Keratinocyte (primary cell): ENCODE measurements around the gene CCDC171. TPM values are rescaled to one million over a fixed set of nuclear protein-coding genes. Genes with fewer than 3 reads are reported as not detected.

Experiments
- DNase-seq: peaks from one replicate; pipeline ENCODE4 v3.0.0-alpha.2; 2011; ENCODE audit warnings: low read depth, missing footprints, low spot score
- FAIRE-seq: peaks from 2 replicates; lab custom pipeline; 2011; peaks lifted over from hg19 to GRCh38; lab: Jason Lieb, UNC
- H2AFZ ChIP-seq: 2 replicates; pipeline ENCODE4 v1.6.0; 2012; ENCODE audit warnings: low read length, control low read depth, inconsistent platforms; ENCODE audit not compliant: control insufficient read depth
- H3K27ac ChIP-seq: 2 replicates; pipeline ENCODE4 v1.5.1; 2011; ENCODE audit warnings: low read length; ENCODE audit not compliant: control insufficient read depth, insufficient read depth
- H3K27me3 ChIP-seq: 3 replicates; pipeline ENCODE4 v1.6.0; 2011; ENCODE audit warnings: low read length; ENCODE audit not compliant: control insufficient read depth, insufficient read depth; ENCODE audit errors: extremely low read depth
- H3K36me3 ChIP-seq, 2 experiments: 2 replicates in 1 of 2; 3 replicates in 1 of 2; pipeline ENCODE4 v1.5.1; 2011; ENCODE audit warnings: low read length in 2 of 2, mild to moderate bottlenecking in 1 of 2; ENCODE audit not compliant: control insufficient read depth in 2 of 2, insufficient read depth in 2 of 2; ENCODE audit errors: extremely low read depth in 1 of 2
- H3K4me1 ChIP-seq: 3 replicates; pipeline ENCODE4 v1.5.1; 2011; ENCODE audit warnings: low read length; ENCODE audit not compliant: control insufficient read depth, insufficient read depth; ENCODE audit errors: extremely low read depth
- H3K4me2 ChIP-seq: 3 replicates; pipeline ENCODE4 v1.6.0; 2011; ENCODE audit warnings: low read depth, low read length; ENCODE audit not compliant: control insufficient read depth, insufficient read depth; ENCODE audit errors: extremely low read depth
- H3K4me3 ChIP-seq, 3 experiments: fragments of 200-600 bp in 1 of 3; sonication (generic) in 1 of 3; 2 replicates in 2 of 3; 3 replicates in 1 of 3; pipeline ENCODE4 v1.5.1; 2011 to 2016; ENCODE audit warnings: low read length in 3 of 3, mild to moderate bottlenecking in 3 of 3, control low read depth in 2 of 3, inconsistent platforms in 1 of 3, low read depth in 1 of 3, mixed read lengths in 1 of 3, mixed run types in 1 of 3, moderate library complexity in 1 of 3; ENCODE audit not compliant: control insufficient read depth in 2 of 3, insufficient read depth in 2 of 3; ENCODE audit errors: extremely low read depth in 1 of 3
- H3K79me2 ChIP-seq: 2 replicates; pipeline ENCODE4 v1.6.0; 2012; ENCODE audit warnings: low read length; ENCODE audit not compliant: control insufficient read depth, insufficient read depth
- H3K9ac ChIP-seq: 3 replicates; pipeline ENCODE4 v1.6.0; 2011; ENCODE audit warnings: low read length; ENCODE audit not compliant: control insufficient read depth, insufficient read depth; ENCODE audit errors: extremely low read depth
- H3K9me1 ChIP-seq: 3 replicates; pipeline ENCODE4 v1.6.0; 2011; ENCODE audit warnings: low read length; ENCODE audit not compliant: control insufficient read depth, insufficient read depth; ENCODE audit errors: extremely low read depth
- H3K9me3 ChIP-seq: 2 replicates; pipeline ENCODE4 v1.5.1; 2012; ENCODE audit warnings: low read depth, low read length; ENCODE audit not compliant: control insufficient read depth
- H4K20me1 ChIP-seq: 3 replicates; pipeline ENCODE4 v1.6.0; 2011; ENCODE audit warnings: low read length; ENCODE audit not compliant: control insufficient read depth, insufficient read depth; ENCODE audit errors: extremely low read depth
- EZH2 ChIP-seq: IDR thresholded peaks from one replicate; pipeline ENCODE4 v1.6.1; 2012; ENCODE audit warnings: inconsistent platforms, mild to moderate bottlenecking, low read length, moderate library complexity
- dilution Hi-C: fragments of 300-500 bp; cut with MboI; formaldehyde crosslinking; loops from one replicate; pipeline ENCODE4 v1.7.0; 2020; ENCODE audit warnings: low sequenced_read_pairs; ENCODE audit not compliant: extremely low pct_ligation_motif_present
- polyA plus RNA-seq, 5 experiments: library from polyadenylated mRNA; depleted of rRNA in 3 of 5; stranded (reverse) in 3 of 5; stranded (forward) in 1 of 5; unstranded in 1 of 5; fragments of >200 nt; gene quantifications; 1 replicate in 1 of 5; 2 replicates in 3 of 5; 3 replicates in 1 of 5; pipeline versions ENCODE4 v1.2.1 to v1.2.3, GENCODE V29; 2011 to 2012; ENCODE audit warnings: missing spikeins in 2 of 5, low read depth in 1 of 5, low replicate concordance in 1 of 5
- TF ChIP-seq, protein P1 (sequence below), 3 experiments: IDR thresholded peaks in 1 of 3; conservative IDR thresholded peaks in 1 of 3; optimal IDR thresholded peaks in 1 of 3; 2 replicates in 2 of 3; 3 replicates in 1 of 3; pipeline versions ENCODE3 to v1.5.1; 2011; ENCODE audit warnings: low read length in 3 of 3, mild to moderate bottlenecking in 3 of 3, moderate library complexity in 2 of 3, control low read depth in 1 of 3, inconsistent platforms in 1 of 3; ENCODE audit not compliant: insufficient read depth in 2 of 3; ENCODE audit errors: extremely low read depth in 1 of 3

Gene CCDC171
- polyA plus RNA-seq, 1 donor (not counting 4 experiments of a cell fraction or from before 2014, with no cell fraction given): 0.46 TPM

DNA sequence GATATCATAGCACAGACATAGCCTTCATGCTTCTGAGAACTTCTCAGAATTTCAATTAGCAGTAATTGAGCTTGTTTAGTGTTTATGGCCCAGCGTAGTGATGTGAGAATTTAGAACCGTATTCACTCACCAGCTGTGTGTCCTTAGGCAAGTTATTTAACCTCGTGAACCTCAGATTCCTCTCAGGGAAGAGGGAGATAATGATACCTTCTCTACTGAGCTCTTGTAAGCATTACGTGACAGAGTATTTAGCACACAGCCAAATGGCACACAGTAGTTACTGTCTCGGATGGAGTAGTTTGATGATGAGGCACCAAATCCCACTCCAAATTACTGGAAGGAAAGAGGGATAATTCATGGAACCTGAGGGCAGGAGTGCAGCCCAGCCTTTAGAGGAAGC, 429.3 kb downstream of the CCDC171 start:
- no peak overlapping the region for H3K4me3 ChIP-seq
- H3K9me3 ChIP-seq: no peaks in the 10 kb centered on the region
- H3K9ac ChIP-seq: no peak overlapping the region
- no peaks in the 10 kb centered on the region for H4K20me1 ChIP-seq
- no peak overlapping the region for H2AFZ ChIP-seq
- no peak for DNase-seq
- TF ChIP-seq, protein P1, sequence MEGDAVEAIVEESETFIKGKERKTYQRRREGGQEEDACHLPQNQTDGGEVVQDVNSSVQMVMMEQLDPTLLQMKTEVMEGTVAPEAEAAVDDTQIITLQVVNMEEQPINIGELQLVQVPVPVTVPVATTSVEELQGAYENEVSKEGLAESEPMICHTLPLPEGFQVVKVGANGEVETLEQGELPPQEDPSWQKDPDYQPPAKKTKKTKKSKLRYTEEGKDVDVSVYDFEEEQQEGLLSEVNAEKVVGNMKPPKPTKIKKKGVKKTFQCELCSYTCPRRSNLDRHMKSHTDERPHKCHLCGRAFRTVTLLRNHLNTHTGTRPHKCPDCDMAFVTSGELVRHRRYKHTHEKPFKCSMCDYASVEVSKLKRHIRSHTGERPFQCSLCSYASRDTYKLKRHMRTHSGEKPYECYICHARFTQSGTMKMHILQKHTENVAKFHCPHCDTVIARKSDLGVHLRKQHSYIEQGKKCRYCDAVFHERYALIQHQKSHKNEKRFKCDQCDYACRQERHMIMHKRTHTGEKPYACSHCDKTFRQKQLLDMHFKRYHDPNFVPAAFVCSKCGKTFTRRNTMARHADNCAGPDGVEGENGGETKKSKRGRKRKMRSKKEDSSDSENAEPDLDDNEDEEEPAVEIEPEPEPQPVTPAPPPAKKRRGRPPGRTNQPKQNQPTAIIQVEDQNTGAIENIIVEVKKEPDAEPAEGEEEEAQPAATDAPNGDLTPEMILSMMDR (optimal IDR thresholded peaks at IDR 0.05 in 1 of 3, IDR thresholded peaks at IDR 0.05 in 1 of 3, conservative IDR thresholded peaks at IDR 0.05 in 1 of 3; ENCODE audit: extremely low read depth in 1 of 3, insufficient read depth in 2 of 3, low read length in 3 of 3): no peak
- TF ChIP-seq EZH2: no peak
- H3K4me1 ChIP-seq: no peaks in the 10 kb centered on the region
- H3K27me3 ChIP-seq: no peaks in the 10 kb centered on the region
- H3K79me2 ChIP-seq: no peaks in the 10 kb centered on the region
- no peaks in the 10 kb centered on the region for H3K36me3 ChIP-seq
- no peak overlapping the region for H3K4me2 ChIP-seq
- no peak for FAIRE-seq
- no peak overlapping the region for H3K27ac ChIP-seq
- H3K9me1 ChIP-seq: no peaks in the 10 kb centered on the region
- dilution Hi-C loops: no loop called here

- Histone ChIP-seq H4K20me1 (no peaks in the 10 kb centered on the region), H3K4me2 (peak overlapping the region; percentile 41), H3K36me3 (no peaks in the 10 kb centered on the region), H3K27me3 (no peaks in the 10 kb centered on the region), H3K4me3 (no peak overlapping the region), H3K9me1 (no peaks in the 10 kb centered on the region), H2AFZ (no peak overlapping the region), H3K27ac (no peak overlapping the region), H3K79me2 (no peaks in the 10 kb centered on the region), H3K9me3 (no peaks in the 10 kb centered on the region), H3K9ac (no peak overlapping the region), H3K4me1 (peaks cover 16% of the 10 kb centered on the region)
- TF ChIP-seq EZH2: no peak
- TF ChIP-seq, protein P1 (optimal IDR thresholded peaks at IDR 0.05 in 1 of 3, IDR thresholded peaks at IDR 0.05 in 1 of 3, conservative IDR thresholded peaks at IDR 0.05 in 1 of 3; ENCODE audit: extremely low read depth in 1 of 3, insufficient read depth in 2 of 3, low read length in 3 of 3): no peak
- peak; percentile 32 for DNase-seq
- dilution Hi-C loops: no loop called here
- peak; percentile 98 for FAIRE-seq
Observed at GRCh38 chr9:15999422-16000339, 446.8 kb downstream of the CCDC171 start.
